Endothelial cell (in vitro differentiated cells): ENCODE measurements around the gene LEFTY2. TPM values are rescaled to one million over a fixed set of nuclear protein-coding genes. Genes with fewer than 3 reads are reported as not detected.
"Not testable (repeated sequence)": the region's sequence is repeated elsewhere in the genome, so short reads cannot be mapped to it uniquely, and the experiment has no call there.

ENCODE experiments used
- DNase-seq: peaks from one replicate; pipeline ENCODE4 v3.0.0; 2021; ENCODE audit warnings: low spot score
- H3K27ac Mint-ChIP-seq: one replicate; pipeline ENCODE4 v1.8.0; 2021; ENCODE audit warnings: mixed read lengths, inconsistent platforms; ENCODE audit not compliant: unreplicated experiment
- H3K27me3 Mint-ChIP-seq: one replicate; pipeline ENCODE4 v1.8.0; 2021; ENCODE audit warnings: mild to moderate bottlenecking, moderate library complexity, mixed read lengths, inconsistent platforms; ENCODE audit not compliant: unreplicated experiment
- H3K36me3 Mint-ChIP-seq: one replicate; pipeline ENCODE4 v1.8.0; 2021; ENCODE audit warnings: mild to moderate bottlenecking, low read depth, mixed read lengths, inconsistent platforms; ENCODE audit not compliant: unreplicated experiment
- H3K4me1 Mint-ChIP-seq: one replicate; pipeline ENCODE4 v1.8.0; 2021; ENCODE audit warnings: mild to moderate bottlenecking, mixed read lengths, inconsistent platforms; ENCODE audit not compliant: unreplicated experiment
- H3K4me3 Mint-ChIP-seq: one replicate; pipeline ENCODE4 v1.8.0; 2021; ENCODE audit warnings: mild to moderate bottlenecking, mixed read lengths, inconsistent platforms; ENCODE audit not compliant: unreplicated experiment
- H3K9me3 Mint-ChIP-seq: one replicate; pipeline ENCODE4 v1.8.0; 2021; ENCODE audit warnings: mixed read lengths, inconsistent platforms; ENCODE audit not compliant: unreplicated experiment
- total RNA-seq: library from RNA; stranded (reverse); fragmentation: NEBNext Ultra II Directional; extraction: Animal tissue kit (Norgen Biotek cat#: 25700); gene quantifications from one replicate; pipeline ENCODE4 v1.2.1, GENCODE V29; 2021; ENCODE audit not compliant: unreplicated experiment
- TF ChIP-seq, protein P1 (sequence below): fragments of 200-600 bp; sonication (generic); IDR thresholded peaks from one replicate; pipeline ENCODE4 v1.5.0; 2021; ENCODE audit warnings: antibody characterized with exemption; ENCODE audit not compliant: unreplicated experiment

Gene LEFTY2
- total RNA-seq, 1 donor from 2014 or later, result 0.26 TPM

DNA sequence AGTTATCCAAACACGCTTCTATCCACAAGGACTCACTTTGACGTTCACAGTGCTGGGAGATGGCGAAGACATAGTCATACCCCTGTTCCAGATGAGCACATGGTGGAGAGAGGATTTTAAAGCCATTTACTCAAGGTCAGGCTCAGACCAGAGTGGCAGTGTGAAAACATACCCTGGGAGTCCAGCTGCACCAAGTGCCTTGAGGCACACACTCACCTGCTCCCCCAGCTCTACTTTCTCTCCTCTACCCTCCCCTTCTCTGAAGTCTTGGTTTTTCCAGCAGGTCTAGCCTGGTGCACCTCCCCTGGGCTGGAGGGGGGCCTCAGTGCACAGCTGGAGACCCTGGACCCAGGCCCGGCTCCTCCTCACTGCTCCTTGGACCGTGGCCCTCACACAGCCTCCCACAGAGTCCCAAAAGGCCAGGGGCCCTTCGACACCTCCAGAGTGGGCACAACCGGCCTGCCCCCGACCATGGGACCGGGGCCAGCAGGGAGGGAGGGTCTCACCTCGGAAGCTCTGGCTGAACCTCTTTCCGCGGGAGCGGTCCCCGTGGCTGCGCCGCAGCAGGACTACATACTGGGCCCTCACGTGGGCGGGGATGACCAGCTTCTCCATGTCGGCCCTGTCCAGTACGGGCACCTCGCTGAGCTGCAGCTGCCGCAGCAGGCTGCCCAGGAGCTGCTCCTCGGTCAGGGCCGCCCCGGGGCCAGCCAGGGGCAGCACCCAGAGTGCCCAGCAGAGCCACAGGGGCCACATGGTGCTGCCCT, 452 bp downstream of the LEFTY2 start:
- Mint-ChIP-seq H3K27me3 (peaks cover 5% of the 10 kb centered on the region), H3K9me3 (no peaks in the 10 kb centered on the region), H3K4me3 (no peak overlapping the region), H3K4me1 (peaks cover 2% of the 10 kb centered on the region), H3K27ac (no peak overlapping the region), H3K36me3 (no peaks in the 10 kb centered on the region)
- TF ChIP-seq, protein P1, sequence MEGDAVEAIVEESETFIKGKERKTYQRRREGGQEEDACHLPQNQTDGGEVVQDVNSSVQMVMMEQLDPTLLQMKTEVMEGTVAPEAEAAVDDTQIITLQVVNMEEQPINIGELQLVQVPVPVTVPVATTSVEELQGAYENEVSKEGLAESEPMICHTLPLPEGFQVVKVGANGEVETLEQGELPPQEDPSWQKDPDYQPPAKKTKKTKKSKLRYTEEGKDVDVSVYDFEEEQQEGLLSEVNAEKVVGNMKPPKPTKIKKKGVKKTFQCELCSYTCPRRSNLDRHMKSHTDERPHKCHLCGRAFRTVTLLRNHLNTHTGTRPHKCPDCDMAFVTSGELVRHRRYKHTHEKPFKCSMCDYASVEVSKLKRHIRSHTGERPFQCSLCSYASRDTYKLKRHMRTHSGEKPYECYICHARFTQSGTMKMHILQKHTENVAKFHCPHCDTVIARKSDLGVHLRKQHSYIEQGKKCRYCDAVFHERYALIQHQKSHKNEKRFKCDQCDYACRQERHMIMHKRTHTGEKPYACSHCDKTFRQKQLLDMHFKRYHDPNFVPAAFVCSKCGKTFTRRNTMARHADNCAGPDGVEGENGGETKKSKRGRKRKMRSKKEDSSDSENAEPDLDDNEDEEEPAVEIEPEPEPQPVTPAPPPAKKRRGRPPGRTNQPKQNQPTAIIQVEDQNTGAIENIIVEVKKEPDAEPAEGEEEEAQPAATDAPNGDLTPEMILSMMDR, result no peak
- DNase-seq, result no peak

DNA sequence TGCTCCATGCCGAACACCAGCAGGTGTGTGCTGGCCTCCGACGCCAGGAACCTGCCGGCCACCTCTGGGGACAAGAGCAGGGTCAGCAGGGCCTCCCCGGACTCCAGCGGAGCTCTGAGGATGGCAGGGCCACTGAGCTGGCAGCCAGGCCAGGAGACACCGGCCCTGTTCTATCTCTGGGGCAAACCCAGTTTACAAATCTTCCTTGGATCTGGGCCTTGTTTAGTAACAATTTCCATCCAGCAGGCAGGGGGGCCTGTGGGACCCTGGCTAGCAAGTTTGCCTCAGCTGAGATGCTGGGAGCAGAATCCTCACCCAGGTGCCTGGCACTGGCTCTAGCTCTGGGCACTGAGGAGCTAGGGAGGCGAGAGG, 1.1 kb downstream of the LEFTY2 start:
- not testable (repeated sequence) for DNase-seq, H3K4me3 Mint-ChIP-seq, H3K4me1 Mint-ChIP-seq, H3K27ac Mint-ChIP-seq, H3K36me3 Mint-ChIP-seq, H3K9me3 Mint-ChIP-seq, H3K27me3 Mint-ChIP-seq

DNA sequence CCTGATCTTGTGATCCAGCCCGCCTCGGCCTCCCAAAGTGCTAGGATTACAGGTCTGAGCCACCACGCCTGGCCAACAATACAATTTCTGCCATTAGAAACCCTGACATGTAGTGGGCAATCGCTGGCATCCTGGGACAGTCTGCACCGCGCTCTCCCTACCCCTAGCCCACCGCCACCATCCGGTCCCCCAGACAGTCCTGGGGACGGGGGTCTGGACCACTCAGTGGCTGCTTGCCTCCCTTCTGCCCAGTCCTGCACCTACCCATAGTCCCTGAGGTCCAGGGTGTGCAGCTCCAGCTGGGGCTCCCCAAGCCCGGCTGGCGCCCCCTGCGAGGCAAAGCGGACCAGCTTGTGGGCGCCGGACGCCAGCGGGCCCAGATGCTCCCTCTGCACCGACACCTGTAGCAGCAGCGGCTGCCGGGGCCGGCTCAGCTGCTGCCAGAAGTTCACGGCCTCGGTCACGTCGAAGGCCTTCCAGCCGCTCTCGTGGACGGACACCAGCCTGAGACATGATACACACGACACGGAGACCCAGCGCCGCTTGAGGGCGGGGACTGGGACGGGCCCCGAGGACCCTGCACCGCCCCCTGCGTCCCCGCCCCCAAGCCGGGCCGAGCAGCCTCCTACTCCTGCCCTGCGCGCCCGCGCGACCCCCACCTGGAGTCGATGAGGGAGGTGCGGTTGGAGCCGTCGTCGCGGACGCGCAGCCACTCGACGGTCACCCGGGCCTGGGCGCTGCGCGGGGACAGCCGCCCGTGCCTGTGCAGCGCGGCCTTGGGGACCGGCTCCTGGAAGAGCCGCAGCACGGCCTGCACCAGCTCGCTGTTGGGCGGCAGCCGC, 1.7 kb downstream of the LEFTY2 start:
- H3K36me3 Mint-ChIP-seq, H3K27me3 Mint-ChIP-seq, H3K9me3 Mint-ChIP-seq, H3K27ac Mint-ChIP-seq, H3K4me1 Mint-ChIP-seq, H3K4me3 Mint-ChIP-seq: not testable (repeated sequence)
- DNase-seq, result peak; percentile 22

DNA sequence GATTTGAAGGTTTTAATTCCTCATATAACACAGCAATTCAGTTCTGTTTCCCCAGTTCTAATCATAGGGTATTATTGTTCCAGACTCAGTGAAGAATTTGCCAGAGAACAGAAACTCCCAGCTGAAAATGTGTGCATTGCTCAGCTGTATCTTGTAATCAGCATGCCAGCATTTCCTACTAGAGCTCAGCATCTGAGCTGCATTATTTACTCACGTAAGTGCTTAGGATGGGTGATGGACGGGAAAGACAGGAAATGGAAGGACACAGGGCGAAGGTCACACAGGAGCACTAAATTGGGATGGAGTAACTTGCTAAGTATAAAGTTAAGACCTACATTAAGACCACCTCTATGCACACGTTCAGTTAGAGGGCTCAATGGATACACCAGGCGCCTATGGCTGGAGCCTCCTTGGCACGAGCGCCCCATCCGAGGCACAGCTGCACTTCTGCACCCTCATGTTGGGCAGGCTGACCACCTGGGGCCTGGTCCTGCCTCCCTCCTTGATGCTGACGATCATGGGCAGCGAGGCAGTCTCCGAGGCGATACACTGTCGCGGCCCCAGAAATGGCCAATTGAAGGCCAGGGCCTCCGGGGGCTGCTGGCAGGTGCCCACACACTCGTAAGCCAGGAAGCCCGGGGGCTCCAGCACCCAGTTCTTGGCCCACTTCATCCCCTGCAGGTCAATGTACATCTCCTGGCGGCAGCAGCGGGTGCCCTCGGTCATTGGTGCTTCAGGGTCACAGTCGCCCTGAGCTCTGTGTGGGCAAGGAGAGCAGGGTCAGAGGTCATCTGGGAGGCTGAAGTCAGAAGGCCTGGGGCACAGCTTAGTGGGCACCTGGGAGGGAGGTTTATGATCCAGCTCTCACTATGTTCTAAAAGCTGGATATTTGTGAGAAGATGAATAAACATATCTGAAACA, 3.7 kb downstream of the LEFTY2 start:
- Mint-ChIP-seq H3K27ac (no peak overlapping the region), H3K9me3 (no peaks in the 10 kb centered on the region), H3K4me1 (no peaks in the 10 kb centered on the region), H3K36me3 (no peaks in the 10 kb centered on the region), H3K27me3 (peaks cover 5% of the 10 kb centered on the region), H3K4me3 (no peak overlapping the region)
- TF ChIP-seq, protein P1, result no peak
- DNase-seq, result no peak

DNA sequence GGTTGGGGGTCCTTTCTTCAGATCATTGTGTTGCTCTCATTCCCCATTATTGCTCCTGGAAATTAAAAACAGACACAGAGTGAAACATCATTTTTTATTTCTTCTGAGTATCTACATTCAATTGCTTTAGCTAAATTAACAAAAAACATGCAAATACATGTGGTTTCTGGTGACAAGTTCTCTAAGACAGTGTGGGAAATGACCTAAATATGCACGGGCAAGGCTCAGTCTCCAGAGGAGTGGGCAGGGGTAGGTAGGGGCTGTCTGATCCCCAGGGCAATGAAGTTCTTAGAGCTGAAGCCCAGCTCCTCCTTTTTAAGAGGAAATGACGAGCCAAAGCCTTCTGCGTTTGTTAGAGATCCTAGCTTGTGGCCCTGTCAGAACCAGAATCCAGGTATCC, 4.5 kb downstream of the LEFTY2 start:
- TF ChIP-seq, protein P1, result no peak
- H3K27me3 Mint-ChIP-seq, result peaks cover 5% of the 10 kb centered on the region
- no peaks in the 10 kb centered on the region for H3K36me3 Mint-ChIP-seq
- DNase-seq, result no peak
- H3K27ac Mint-ChIP-seq, result no peak overlapping the region
- no peak overlapping the region for H3K4me3 Mint-ChIP-seq
- H3K4me1 Mint-ChIP-seq, result no peaks in the 10 kb centered on the region
- no peaks in the 10 kb centered on the region for H3K9me3 Mint-ChIP-seq

DNA sequence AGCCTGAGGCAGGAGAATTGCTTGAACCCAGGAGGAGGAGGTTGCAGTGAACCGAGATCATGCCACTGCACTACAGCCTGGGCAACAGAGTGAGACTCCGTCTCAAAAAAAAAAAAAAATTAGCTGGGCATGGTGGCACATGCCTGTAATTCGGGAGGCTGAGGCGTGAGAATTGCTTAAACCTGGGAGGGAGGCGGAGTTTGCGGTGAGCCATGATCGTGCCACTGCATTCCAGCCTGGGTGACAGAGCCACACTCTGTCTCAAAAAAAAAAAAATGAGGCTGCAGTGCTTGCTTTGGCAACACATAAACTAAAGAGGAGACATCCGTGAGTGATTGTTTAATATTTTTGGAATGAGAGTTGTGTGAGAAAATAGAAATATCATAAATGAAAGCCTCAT, 4.9 kb downstream of the LEFTY2 start:
- not testable (repeated sequence) for H3K27me3 Mint-ChIP-seq, H3K36me3 Mint-ChIP-seq, H3K9me3 Mint-ChIP-seq, H3K4me1 Mint-ChIP-seq, DNase-seq, H3K4me3 Mint-ChIP-seq, H3K27ac Mint-ChIP-seq
